ENCODE results near the gene SSH2. TPM values are rescaled to one million over a fixed set of nuclear protein-coding genes. Genes with fewer than 3 reads are reported as not detected.

SSH2 gene
- total and polyA plus RNA-seq, 9 of the 15 experiments (the other 6 are each of a cell fraction or from before 2014, with no cell fraction given), result 3.9 to 16.1 (median 10.2) TPM

- no peak for TF ChIP-seq KDM5B (IDR thresholded peaks at IDR 0.05; ENCODE audit: insufficient replicate concordance, low read depth, low read length)
- no peak for TF ChIP-seq RBM25 (IDR thresholded peaks at IDR 0.05; ENCODE audit: low read depth, low read length, severe bottlenecking)
- no peak for TF ChIP-seq RUNX1 (IDR thresholded peaks at IDR 0.05; ENCODE audit: low read depth)
- TF ChIP-seq ZZZ3 (IDR thresholded peaks at IDR 0.05), result no peak
- TF ChIP-seq CXXC5 (CRISPR knock-in tag; IDR thresholded peaks at IDR 0.05), result no peak
- TF ChIP-seq ZNF23 (CRISPR knock-in tag; IDR thresholded peaks at IDR 0.05), result no peak
Observed at GRCh38 chr17:29717817-29718216, 212.2 kb downstream of the SSH2 start (continued).

- in situ Hi-C loops (cut with MboI), result no loop called here
- peaks cover 9 to 43% of the 10 kb centered on the region in 2 experiments for H3K4me1 ChIP-seq (replicated peaks in 1 of 2; ENCODE audit: control insufficient read depth in 2 of 2, insufficient read depth in 2 of 2, low read length in 2 of 2)
- 0 out of 3 replicates have a peak, but pooled peaks cover 2% of the 10 kb centered on the region for H3K79me2 ChIP-seq (ENCODE audit: control insufficient read depth, insufficient read depth, low read length)
- DNase-seq (ENCODE audit: extremely low read depth in 1 of 4, low spot score in 3 of 4) (no peak), ATAC-seq (no peak), FAIRE-seq (no peak)
- H4K20me1 ChIP-seq (replicated peaks; ENCODE audit: control insufficient read depth, insufficient read depth, low read length), result no peaks in the 10 kb centered on the region
- no peak overlapping the region for H3K4me3 ChIP-seq
- WGBS (ENCODE audit: insufficient coverage, low coverage, missing lambda C conversion rate), result 78% methylated on average over 4 of the region's 4 CpGs
- H3K9ac ChIP-seq (ENCODE audit: insufficient read depth in 1 of 2, low read depth in 2 of 2, low read length in 2 of 2), result no peak overlapping the region
- no peak overlapping the region for H3K27ac ChIP-seq (ENCODE audit: extremely low read depth, low read depth, low read length)
- no peak overlapping the region for H3K4me2 ChIP-seq (ENCODE audit: insufficient read depth, low read length)
- intact Hi-C loops (cut with micrococcal nuclease), result no loop called here
- ChIA-PET CTCF (ENCODE audit: low intra/inter-chr PET ratio) (no interaction called here), POLR2A (no interaction called here)
- H3K36me3 ChIP-seq (ENCODE audit: control insufficient read depth, insufficient read depth, low read length), result no peaks in the 10 kb centered on the region
- TF ChIP-seq NFATC3 (IDR thresholded peaks at IDR 0.05), result no peak
- H3K27me3 ChIP-seq (ENCODE audit: control insufficient read depth in 2 of 2, insufficient read depth in 2 of 2, low read length in 2 of 2), result no peaks in the 10 kb centered on the region
- no peaks in the 10 kb centered on the region for H3K9me3 ChIP-seq (replicated peaks; ENCODE audit: control insufficient read depth, insufficient read depth, low read depth, low read length)
- no peaks in the 10 kb centered on the region for H3K9me1 ChIP-seq (ENCODE audit: control insufficient read depth, insufficient read depth, low read length)
- no peak overlapping the region for H2AFZ ChIP-seq (ENCODE audit: low read depth, low read length)
- no TSS peak for BruUV-seq (replicated peaks)
Observed at GRCh38 chr17:29716566-29716965, 213.5 kb downstream of the SSH2 start.
